H1 (cell line): ENCODE results near the gene NRIP2. TPM values are rescaled to one million over a fixed set of nuclear protein-coding genes. Genes with fewer than 3 reads are reported as not detected.

Experiments
- CHD7 ChIP-seq: fragments of 300-600 bp; sonication (generic); IDR thresholded peaks from 2 replicates; pipeline ENCODE4 v1.7.1; 2012; ENCODE audit warnings: low read length, moderate library complexity, mild to moderate bottlenecking, inconsistent platforms; ENCODE audit not compliant: insufficient replicate concordance
- HDAC2 ChIP-seq, 2 experiments: fragments of 300-600 bp in 1 of 2; sonication (generic) in 1 of 2; IDR thresholded peaks; 2 replicates each; pipeline ENCODE4 v1.6.1; 2011 to 2012; ENCODE audit warnings: low read depth in 2 of 2, low read length in 2 of 2, mild to moderate bottlenecking in 2 of 2, moderate library complexity in 2 of 2, borderline replicate concordance in 1 of 2, inconsistent platforms in 1 of 2
- PHF8 ChIP-seq: fragments of 200-600 bp; sonication (generic); conservative IDR thresholded peaks from 2 replicates; pipeline ENCODE4 v1.7.1; 2012; ENCODE audit warnings: low read depth, mild to moderate bottlenecking, inconsistent platforms, low read length, moderate library complexity
- POLR2A ChIP-seq, 2 experiments: IDR thresholded peaks; 1 replicate in 1 of 2; 2 replicates in 1 of 2; pipeline ENCODE4 v1.6.1; 2011; ENCODE audit warnings: low read depth in 2 of 2, low read length in 2 of 2, mild to moderate bottlenecking in 2 of 2; ENCODE audit errors: control extremely low read depth in 1 of 2
- SIRT6 ChIP-seq: IDR thresholded peaks from one replicate; pipeline ENCODE4 v1.7.1; 2012; ENCODE audit warnings: low read length, inconsistent platforms
- USF2 ChIP-seq: IDR thresholded peaks from 2 replicates; pipeline ENCODE4 v1.6.1; 2011; ENCODE audit warnings: low read length, improper control_type of control experiment
- polyA plus RNA-seq, 7 experiments: library from polyadenylated mRNA; depleted of rRNA in 3 of 7; stranded (reverse) in 5 of 7; unstranded in 2 of 7; fragments of >200 nt in 5 of 7; fragments of 200-250 nt in 2 of 7; gene quantifications; 1 replicate in 5 of 7; 2 replicates in 1 of 7; 4 replicates in 1 of 7; pipeline versions ENCODE4 v1.2.1 to v1.2.3, GENCODE V29; 2011 to 2013; ENCODE audit warnings: missing spikeins in 2 of 7, mixed read lengths in 2 of 7
- total RNA-seq: library from RNA; stranded (reverse); fragmentation: NEBNext Ultra II Directional; extraction: Animal tissue kit (Norgen Biotek cat#: 25700); gene quantifications from 2 replicates; pipeline ENCODE4 v1.2.1, GENCODE V29; 2021

The NRIP2 gene
- total and polyA plus RNA-seq, 2 of the 8 experiments (the other 6 are each of a cell fraction or from before 2014, with no cell fraction given): 0.06 TPM; not detected in 1

GRCh38 chr12:2792671-2793500 lies 41.9 kb downstream of the NRIP2 start (continued):
- no peak for TF ChIP-seq CHD7
- TF ChIP-seq POLR2A (IDR thresholded peaks at IDR 0.05; ENCODE audit: control extremely low read depth in 1 of 2, low read depth in 2 of 2, low read length in 2 of 2): no peak
- TF ChIP-seq SIRT6: no peak
- TF ChIP-seq USF2: no peak
- no peak for TF ChIP-seq PHF8
- no peak for TF ChIP-seq HDAC2 (IDR thresholded peaks at IDR 0.05; ENCODE audit: borderline replicate concordance in 1 of 2, low read depth in 2 of 2, low read length in 2 of 2)
